Activated CD4-positive, alpha-beta T cell treated with anti-CD3 and anti-CD28 coated beads for 4 hours (primary cell): ENCODE data around the gene GSPT2.
"Not testable (repeated sequence)": the region's sequence is repeated elsewhere in the genome, so short reads cannot be mapped to it uniquely, and the experiment has no call there.

Experiments used
- DNase-seq, 2 donors: peaks; one replicate each; pipeline ENCODE4 v3.0.0-alpha.2; 2020

The GSPT2 gene

DNA sequence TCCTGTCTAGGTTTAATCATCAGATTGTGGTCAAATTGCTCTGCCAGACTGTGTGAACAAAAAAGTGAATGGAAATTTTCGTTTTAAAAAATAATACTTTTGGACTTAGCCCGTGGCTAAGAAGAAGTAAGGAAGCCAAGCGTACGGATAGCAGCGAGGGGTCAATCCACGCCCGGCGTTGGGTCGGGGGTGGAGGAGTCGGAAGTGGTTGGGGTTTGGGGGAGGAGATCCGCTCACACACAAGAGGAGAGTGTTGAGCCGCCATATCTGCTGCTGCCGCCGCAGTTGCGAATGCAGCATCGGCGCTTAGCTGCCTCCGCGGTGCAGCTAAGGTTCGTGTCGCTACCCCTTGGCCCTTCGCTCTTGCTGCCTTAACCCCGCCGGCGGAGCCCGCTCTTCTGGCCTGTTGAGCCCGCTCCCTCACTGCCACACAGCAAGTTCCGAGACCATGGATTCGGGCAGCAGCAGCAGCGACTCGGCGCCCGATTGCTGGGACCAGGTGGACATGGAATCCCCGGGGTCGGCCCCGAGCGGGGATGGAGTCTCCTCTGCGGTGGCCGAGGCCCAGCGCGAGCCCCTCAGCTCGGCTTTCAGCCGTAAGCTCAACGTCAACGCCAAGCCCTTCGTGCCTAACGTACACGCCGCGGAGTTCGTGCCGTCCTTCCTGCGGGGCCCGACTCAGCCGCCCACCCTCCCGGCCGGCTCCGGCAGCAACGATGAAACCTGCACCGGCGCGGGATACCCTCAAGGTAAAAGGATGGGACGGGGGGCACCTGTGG is at the start of gene GSPT2:
Gene GSPT2, plus strand, starts transcription at position 264 of the 779 bp plus-strand sequence. Its CDS starts 185 bp downstream, at position 449.
- DNase-seq = peak; percentile 26 to 37

DNA sequence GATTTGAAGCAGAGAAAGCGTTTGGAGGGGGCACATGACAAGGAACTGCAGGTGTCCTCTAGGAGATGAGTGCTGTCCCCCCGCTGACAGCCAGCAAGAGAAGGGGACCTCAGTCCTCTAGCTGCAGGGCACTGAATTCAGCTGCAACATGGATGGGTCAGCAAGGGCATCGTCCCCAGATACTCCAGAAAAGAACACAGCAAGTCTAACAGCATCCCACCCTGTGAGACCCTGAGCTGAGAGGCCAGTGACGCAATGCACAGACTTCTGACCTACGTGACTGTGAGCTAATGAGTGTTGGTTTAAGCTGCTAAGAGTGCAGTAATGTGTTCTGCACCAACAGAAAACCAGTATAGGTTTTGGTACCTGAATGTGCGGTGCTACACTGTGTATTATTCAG is 49.0 kb upstream of the GSPT2 start:
- no peak for DNase-seq

DNA sequence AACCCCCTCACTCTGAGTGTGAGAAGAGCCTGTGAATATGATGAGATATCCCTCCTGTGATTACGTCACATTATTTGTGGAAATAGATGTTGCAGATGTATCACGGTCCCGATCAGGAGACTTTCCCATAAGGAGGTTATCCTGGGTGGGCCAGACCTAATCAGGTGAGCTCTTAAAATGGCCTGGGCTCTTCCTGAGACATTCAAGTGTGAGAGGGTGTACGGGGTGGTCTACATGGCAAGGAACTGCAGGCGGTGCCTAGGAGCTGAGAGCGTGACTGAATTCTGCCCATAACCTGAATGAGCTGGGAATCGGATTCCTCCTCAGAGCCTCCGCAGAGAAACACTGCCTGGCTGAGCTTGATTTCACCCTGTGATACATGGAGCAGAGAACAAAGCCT is 45.8 kb upstream of the GSPT2 start:
- DNase-seq = no peak

DNA sequence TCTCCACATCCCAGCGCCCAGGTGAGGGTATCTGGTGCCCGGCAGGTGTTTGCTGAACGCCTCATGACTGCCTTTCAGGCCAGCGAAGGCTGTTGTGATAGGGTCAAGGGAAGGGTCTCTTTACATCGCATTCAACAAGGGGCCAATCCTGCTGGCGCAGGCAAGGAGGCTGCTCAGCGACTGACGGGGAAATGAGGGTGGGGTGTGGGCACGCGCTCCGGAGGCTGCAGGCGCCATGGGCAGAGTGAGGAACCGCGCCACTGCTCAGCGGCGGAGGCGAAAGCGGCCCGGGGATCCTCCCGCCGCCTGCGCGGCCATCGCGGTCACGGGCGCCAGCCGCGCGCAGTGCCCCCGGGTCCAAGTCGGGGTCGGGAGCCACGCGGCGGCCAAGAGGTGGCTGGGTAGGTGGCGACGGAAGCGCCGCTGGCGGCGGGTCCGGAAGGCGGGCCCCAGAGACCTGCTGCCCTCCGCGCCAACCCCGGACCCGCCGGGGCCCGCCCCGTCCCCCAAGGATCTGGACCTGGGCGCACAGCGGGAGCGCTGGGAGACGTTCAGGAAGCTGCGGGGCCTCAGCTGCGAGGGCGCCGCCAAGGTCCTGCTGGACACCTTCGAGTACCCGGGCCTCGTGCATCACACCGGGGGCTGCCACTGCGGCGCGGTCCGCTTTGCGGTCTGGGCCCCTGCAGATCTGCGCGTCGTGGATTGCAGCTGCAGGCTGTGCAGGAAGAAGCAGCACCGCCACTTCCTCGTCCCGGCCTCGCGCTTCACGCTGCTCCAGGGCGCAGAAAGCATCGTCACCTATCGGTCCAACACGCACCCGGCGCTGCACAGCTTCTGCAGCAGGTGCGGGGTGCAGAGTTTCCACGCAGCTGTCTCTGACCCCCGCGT is 32.7 kb upstream of the GSPT2 start, which contains the start of gene CENPVL1:
Gene CENPVL1, plus strand, starts transcription at position 236 of the 888 bp plus-strand sequence. Its CDS starts 0 bp downstream, at position 236.
- DNase-seq = not testable (repeated sequence)

DNA sequence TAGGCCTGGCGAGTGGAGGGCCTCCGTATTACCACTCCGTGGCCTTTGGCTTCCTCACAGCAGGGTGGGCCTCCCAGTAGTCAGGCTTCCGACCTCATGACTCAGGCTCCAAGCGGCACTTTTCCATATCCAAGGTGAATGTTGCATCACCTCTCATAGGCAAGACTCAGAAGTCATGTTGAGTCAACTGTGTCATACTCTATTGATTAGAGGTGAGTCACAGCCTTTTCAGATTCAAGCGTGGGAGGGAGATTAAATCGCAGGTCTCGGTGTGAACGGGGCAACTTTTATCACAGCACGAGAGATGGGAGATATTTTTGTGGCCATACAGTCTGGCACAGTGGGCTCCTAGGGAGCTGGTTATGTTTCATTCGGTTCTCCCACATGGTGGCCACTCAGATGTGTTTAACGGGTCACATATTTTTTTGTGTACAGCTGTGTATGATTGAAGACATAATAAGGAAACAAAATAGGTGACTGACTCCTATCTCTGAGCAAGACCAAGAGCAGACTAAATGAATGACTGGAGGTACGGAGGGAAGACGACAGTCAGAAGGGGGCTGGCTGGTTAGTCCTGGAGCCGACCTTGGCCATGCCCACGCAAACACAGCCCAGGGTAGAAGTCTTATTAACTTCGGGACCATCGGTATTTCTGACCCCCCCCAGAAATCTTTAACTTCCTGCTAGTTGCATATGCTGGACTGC is 30.1 kb upstream of the GSPT2 start:
- DNase-seq = not testable (repeated sequence)

DNA sequence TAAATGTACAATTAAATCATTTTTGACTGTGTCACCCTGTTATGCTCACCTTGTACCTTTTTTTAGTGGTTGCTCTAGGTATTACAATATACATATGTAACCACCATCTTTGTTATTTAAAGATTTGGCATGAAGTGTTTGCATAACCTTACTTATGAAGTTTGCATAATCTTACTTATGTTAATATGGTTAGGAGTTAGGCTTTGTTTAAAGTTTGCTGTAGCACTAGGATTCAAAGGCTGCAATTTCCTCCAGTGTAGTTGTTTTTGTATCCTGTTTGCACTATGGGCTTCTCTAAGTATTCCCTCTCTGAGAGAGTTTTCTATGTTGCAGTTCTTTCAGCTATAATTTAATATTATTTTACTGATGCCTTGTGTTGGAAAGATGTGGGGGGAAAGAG is 15.0 kb upstream of the GSPT2 start:
- no peak for DNase-seq

DNA sequence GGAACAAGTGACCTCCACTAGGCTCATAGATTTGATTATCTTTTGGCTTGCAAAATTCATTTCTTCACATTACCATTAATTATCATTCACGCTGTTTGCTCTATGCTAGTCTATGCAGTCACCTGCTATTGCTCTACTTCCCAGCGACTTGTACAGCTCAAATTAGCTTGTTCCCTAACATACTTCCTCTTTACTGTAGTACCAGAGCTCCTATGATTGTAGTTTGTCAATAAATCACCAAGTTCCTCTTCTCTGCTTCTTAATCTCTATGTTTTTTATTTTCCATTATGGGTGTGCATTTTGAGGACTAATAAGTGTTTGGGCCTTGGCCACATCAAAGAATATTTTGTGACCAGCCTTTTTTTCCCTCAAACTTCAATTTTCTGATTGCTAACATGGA is 6.2 kb upstream of the GSPT2 start:
- no peak for DNase-seq

DNA sequence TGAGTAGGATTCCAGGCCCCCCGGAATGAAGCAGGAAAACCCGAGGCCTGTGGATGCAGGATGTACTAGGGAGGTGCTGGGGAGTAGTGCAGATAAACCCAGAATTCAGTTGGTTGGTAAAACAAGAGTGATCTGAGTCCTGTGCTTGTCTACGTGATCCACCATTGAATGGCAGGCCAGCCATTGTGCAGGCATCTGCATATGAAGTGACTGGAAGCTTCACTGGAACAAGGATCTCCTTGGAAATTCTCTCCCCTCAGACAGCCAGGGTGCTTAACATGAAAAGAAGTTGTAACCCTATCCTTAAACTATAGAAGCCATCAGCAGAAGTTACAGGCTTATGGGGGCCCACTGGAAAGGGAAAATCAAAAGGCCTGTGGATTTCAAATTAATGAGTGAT is 656 bp upstream of the GSPT2 start:
- DNase-seq = no peak

DNA sequence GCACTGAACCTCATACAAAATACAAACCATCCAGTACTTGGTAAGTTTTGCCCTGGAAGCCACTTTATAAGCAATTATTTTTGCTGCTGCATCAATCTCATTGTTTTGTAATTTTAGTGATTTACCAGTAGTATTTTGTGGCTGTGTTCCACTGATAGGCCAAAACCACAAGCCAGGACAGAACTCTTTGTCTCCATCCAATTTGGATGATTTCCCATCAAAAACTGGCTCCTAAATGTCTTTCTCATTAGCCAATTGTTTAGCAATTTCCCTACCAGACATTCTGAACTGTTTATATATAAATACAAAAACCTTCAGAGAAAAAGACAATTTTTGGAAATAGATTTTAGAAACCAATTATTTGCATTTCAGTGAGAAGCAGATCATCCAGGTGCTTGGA is 4.4 kb downstream of the GSPT2 start:
- no peak for DNase-seq

DNA sequence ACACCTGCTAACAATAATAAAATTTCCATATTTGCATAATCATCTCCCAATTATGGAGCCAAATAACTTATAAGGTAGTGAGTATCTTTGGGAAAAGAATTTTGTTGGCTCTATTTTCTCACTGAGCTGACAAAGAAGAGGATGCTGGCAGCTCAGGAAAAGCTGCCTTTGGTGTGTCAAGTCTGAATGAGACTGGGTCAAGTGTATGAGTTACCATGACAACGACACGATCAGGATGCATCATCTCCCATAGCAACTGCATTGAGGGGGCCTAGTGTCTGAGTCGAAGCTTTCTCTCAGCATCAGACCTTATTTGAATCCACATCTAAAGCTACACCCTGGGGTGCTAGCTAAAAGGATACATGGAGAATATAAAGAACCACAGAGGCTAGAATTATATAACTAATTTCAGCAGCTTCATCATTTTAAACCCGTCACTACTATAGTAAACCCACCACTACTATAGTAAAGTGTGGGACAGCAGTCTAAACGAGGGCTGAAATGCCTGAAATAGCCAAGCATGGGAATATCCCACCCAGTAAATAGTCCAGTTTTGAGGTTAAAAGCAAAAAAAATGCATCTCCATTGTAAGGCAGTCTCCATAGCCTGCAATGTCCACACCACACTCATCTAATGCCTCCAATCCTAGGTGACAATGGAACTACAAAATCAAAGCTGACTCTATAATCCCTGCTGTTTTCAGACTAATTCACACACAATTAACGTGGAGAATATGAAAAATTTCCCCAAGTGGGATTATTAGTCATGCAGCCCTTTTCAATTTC is 16.0 kb downstream of the GSPT2 start:
- no peak for DNase-seq

DNA sequence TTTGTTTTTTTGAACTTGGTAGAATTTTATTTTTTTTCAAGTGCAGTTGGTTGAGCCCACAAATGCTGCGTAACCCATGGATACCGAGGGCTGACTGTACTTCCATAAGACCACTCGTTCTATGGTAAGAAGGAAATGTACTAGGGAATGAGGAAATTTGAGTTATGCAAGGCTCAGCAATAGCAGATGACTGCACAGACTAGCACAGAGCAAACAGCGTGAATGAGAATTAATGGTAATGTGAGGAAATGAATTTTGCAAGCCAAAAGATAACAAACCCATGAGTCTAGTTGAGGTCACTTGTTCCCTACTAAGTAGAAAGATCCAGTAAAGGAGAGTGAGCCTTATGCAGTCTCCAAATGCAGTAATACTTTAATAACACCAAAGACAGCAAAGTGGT is 17.4 kb downstream of the GSPT2 start:
- no peak for DNase-seq

DNA sequence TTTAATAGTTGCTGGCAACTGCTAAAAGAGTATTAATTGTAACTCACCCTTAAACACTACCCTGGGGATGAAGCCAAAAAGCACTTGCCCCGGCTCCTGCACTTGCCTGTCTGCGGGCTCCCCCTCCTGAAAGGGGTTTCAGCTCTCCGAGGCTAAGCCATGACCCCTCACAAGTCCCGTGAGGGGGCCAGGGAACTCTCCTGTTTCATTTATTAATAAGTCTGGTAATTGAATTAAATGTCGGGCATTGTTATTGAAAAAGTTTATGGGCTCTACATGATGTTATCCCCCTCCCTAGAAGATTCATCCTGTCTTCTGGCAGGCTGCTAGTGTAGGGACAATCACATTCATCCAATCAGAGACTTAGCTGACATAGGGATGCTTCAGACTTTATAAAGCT is 23.3 kb downstream of the GSPT2 start:
- no peak for DNase-seq

DNA sequence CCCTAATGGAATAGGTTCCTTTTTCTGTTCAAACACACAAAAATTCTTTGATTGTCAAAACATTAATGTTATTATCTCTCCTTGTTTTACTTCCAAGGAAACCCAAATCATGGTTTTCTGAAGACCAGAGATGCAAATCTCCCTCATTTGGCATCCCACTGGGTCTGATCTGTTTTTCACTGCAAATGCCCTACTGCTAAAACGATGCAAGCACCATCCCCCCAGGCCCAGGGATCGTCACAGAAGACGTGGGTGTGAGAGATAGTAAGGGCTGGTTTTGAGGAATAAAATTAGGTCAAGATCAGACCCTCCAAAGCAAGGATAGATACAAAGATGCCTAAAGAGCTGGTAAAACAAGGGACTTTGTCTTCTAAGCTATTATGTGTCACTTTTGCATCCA is 33.6 kb downstream of the GSPT2 start:
- DNase-seq = no peak

DNA sequence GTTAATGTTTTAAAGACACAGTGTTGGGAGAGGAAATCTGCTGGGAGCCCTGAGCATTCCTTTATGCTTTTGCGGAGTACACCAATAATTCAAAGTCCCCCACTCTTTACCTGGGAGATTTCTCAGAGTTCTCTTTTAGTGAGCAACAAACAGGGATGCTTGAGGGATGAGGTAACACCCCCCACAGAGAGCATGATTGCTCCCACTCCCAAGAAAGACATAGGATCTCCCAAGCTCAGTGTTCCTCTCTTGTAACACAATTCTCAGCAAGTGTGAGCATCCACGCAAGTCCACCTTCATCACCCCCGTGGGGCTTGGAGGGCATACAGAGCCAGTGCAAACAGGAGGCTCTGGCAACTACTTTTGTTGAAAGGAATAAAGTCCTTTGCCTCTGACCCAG is 36.1 kb downstream of the GSPT2 start:
- no peak for DNase-seq

DNA sequence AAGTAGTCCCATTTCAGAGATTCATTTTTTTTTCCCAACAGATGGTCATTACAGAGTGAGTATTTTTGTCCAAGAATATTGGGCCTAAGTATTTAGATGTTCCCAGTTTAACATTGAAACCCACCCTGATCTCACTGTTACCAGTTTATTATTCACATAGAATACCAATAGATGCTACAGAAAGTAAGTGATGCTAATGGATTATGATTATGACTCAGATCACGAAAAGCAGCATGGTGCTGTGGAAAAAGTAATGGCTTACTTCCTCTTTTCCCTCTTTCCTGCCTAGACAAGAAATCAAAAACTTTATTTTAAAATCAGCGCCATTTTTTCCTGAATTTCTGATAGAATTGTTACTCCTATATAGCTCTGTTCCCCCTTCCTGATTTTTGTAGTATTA is 51.9 kb downstream of the GSPT2 start:
- no peak for DNase-seq
